ENCODE results near the gene SARS2. TPM values are rescaled to one million over a fixed set of nuclear protein-coding genes. Genes with fewer than 3 reads are reported as not detected.

SARS2 gene
- total RNA-seq, 2 experiments from 2014 or later = 33.4 to 37.9 TPM

- no peaks in the 10 kb centered on the region for H3K27me3 Mint-ChIP-seq
- H3K4me1 Mint-ChIP-seq = no peaks in the 10 kb centered on the region
These were observed 9.8 kb downstream of the SARS2 start for GRCh38 chr19:38920602-38921419.

GRCh38 chr19:38919837-38920601 lies 10.5 kb downstream of the SARS2 start:
- ChIA-PET POLR2A (no interaction called here), CTCF (interaction anchor here (1.7 kb wide), 1 partner anchor 10 kb away, joined by 7 read pairs; the partner anchor contains the start of genes MRPS12 and SARS2)
- H3K27me3 Mint-ChIP-seq = no peaks in the 10 kb centered on the region
- DNase-seq = no peak
- no peaks in the 10 kb centered on the region for H3K9me3 Mint-ChIP-seq
- no peaks in the 10 kb centered on the region for H3K4me1 Mint-ChIP-seq
- no peak overlapping the region for H3K27ac Mint-ChIP-seq
- peaks cover 14% of the 10 kb centered on the region for H3K36me3 Mint-ChIP-seq (ENCODE audit: low read depth)
- no peak overlapping the region for H3K4me3 Mint-ChIP-seq

More at GRCh38 chr19:38920602-38921419, 9.8 kb downstream of the SARS2 start:
- no peak for DNase-seq
- ChIA-PET POLR2A (no interaction called here), CTCF (interaction anchor here (1.0 to 1.7 kb wide), 3 partner anchors 10 to 11 kb away, joined by 3 to 7 read pairs (median 5); partner anchors contain the start of genes MRPS12 and SARS2)
- Mint-ChIP-seq H3K9me3 (no peaks in the 10 kb centered on the region), H3K27ac (no peak overlapping the region), H3K36me3 (ENCODE audit: low read depth) (peaks cover 17% of the 10 kb centered on the region), H3K4me3 (no peak overlapping the region)

GRCh38 chr19:38918526-38918925 lies 12.0 kb downstream of the SARS2 start:
- no peak for DNase-seq
- peaks cover 2% of the 10 kb centered on the region for H3K4me1 Mint-ChIP-seq
- H3K27ac Mint-ChIP-seq = no peak overlapping the region
- no peak overlapping the region for H3K4me3 Mint-ChIP-seq
- ChIA-PET CTCF (interaction anchor here (1.1 to 1.2 kb wide), 2 partner anchors 9 to 35 kb away, joined by 3 read pairs; no protein-coding TSS in a partner anchor), POLR2A (no interaction called here)
- H3K27me3 Mint-ChIP-seq = no peaks in the 10 kb centered on the region
- H3K36me3 Mint-ChIP-seq (ENCODE audit: low read depth) = peaks cover 7% of the 10 kb centered on the region
- H3K9me3 Mint-ChIP-seq = no peaks in the 10 kb centered on the region

- ChIA-PET CTCF (interaction anchor here (1.1 to 1.2 kb wide), 2 partner anchors 9 to 35 kb away, joined by 3 read pairs; no protein-coding TSS in a partner anchor), POLR2A (no interaction called here)
- H3K4me3 Mint-ChIP-seq = no peak overlapping the region
- peaks cover 2% of the 10 kb centered on the region for H3K4me1 Mint-ChIP-seq
- DNase-seq = no peak
- peaks cover 7% of the 10 kb centered on the region for H3K36me3 Mint-ChIP-seq (ENCODE audit: low read depth)
- H3K27ac Mint-ChIP-seq = peak overlapping the region; percentile 44
- no peaks in the 10 kb centered on the region for H3K9me3 Mint-ChIP-seq
- no peaks in the 10 kb centered on the region for H3K27me3 Mint-ChIP-seq
These were observed 12.6 kb downstream of the SARS2 start for GRCh38 chr19:38917921-38918491.

GRCh38 chr19:38917516-38917915 lies 13.0 kb downstream of the SARS2 start:
- ChIA-PET POLR2A (no interaction called here), CTCF (interaction anchor here (0.8 to 1.1 kb wide), 2 partner anchors 10 to 13 kb away, joined by 3 to 4 read pairs; partner anchors contain the start of genes MRPS12 and SARS2)
- Mint-ChIP-seq H3K36me3 (ENCODE audit: low read depth) (peaks cover 7% of the 10 kb centered on the region), H3K27ac (peak overlapping the region; percentile 44), H3K4me1 (peaks cover 2% of the 10 kb centered on the region), H3K27me3 (no peaks in the 10 kb centered on the region), H3K4me3 (no peak overlapping the region), H3K9me3 (no peaks in the 10 kb centered on the region)
- DNase-seq = no peak

GRCh38 chr19:38915329-38916321 lies 14.9 kb downstream of the SARS2 start:
- Mint-ChIP-seq H3K27ac (no peak overlapping the region), H3K9me3 (no peaks in the 10 kb centered on the region), H3K27me3 (no peaks in the 10 kb centered on the region), H3K4me3 (no peak overlapping the region), H3K36me3 (ENCODE audit: low read depth) (peaks cover 6% of the 10 kb centered on the region), H3K4me1 (peaks cover 2% of the 10 kb centered on the region)
- CTCF ChIA-PET = interaction anchor here (0.6 to 1.3 kb wide), 4 partner anchors 9 to 17 kb away, joined by 3 to 6 read pairs (median 4); no protein-coding TSS in a partner anchor
- POLR2A ChIA-PET = no interaction called here
- DNase-seq = no peak

GRCh38 chr19:38913958-38914357 lies 16.6 kb downstream of the SARS2 start:
- Mint-ChIP-seq H3K9me3 (no peaks in the 10 kb centered on the region), H3K27ac (no peak overlapping the region), H3K4me1 (peaks cover 5% of the 10 kb centered on the region), H3K4me3 (no peak overlapping the region), H3K36me3 (ENCODE audit: low read depth) (peaks cover 11% of the 10 kb centered on the region), H3K27me3 (no peaks in the 10 kb centered on the region)
- ChIA-PET POLR2A (interaction anchor here (0.5 kb wide), 1 partner anchor 123 kb away, joined by 3 read pairs; no protein-coding TSS in a partner anchor), CTCF (interaction anchor here (1.1 to 1.3 kb wide), 3 partner anchors 17 to 144 kb away, joined by 3 to 4 read pairs (median 3); partner anchors contain the start of genes MRPS12 and SARS2)
- no peak for DNase-seq

GRCh38 chr19:38912600-38913514 lies 17.7 kb downstream of the SARS2 start:
- CTCF ChIA-PET = interaction anchor here (0.9 to 1.5 kb wide), 3 partner anchors 10 to 21 kb away, joined by 3 to 4 read pairs (median 4); partner anchors contain the start of genes MRPS12 and SARS2

GRCh38 chr19:38911388-38912001 lies 19.1 kb downstream of the SARS2 start:
- Mint-ChIP-seq H3K4me1 (peaks cover 14% of the 10 kb centered on the region), H3K27me3 (no peaks in the 10 kb centered on the region), H3K27ac (no peak overlapping the region), H3K9me3 (no peaks in the 10 kb centered on the region), H3K36me3 (ENCODE audit: low read depth) (peaks cover 32% of the 10 kb centered on the region), H3K4me3 (no peak overlapping the region)
- CTCF ChIA-PET = interaction anchor here (1.4 to 1.5 kb wide), 2 partner anchors 9 to 19 kb away, joined by 3 to 6 read pairs; partner anchors contain the start of genes MRPS12 and SARS2
- no peak for DNase-seq
- POLR2A ChIA-PET = no interaction called here

More at GRCh38 chr19:38912600-38913514, 17.7 kb downstream of the SARS2 start:
- Mint-ChIP-seq H3K36me3 (ENCODE audit: low read depth) (peaks cover 19% of the 10 kb centered on the region), H3K4me3 (no peak overlapping the region), H3K27me3 (no peaks in the 10 kb centered on the region), H3K27ac (peak overlapping the region; percentile 15), H3K9me3 (no peaks in the 10 kb centered on the region), H3K4me1 (peaks cover 11% of the 10 kb centered on the region)
- POLR2A ChIA-PET = no interaction called here
- no peak for DNase-seq

GRCh38 chr19:38910488-38910887 lies 20.1 kb downstream of the SARS2 start:
- peak overlapping the region; percentile 62 for H3K27ac Mint-ChIP-seq
- H3K36me3 Mint-ChIP-seq (ENCODE audit: low read depth) = peaks cover 32% of the 10 kb centered on the region
- no peaks in the 10 kb centered on the region for H3K9me3 Mint-ChIP-seq
- H3K27me3 Mint-ChIP-seq = no peaks in the 10 kb centered on the region
- CTCF ChIA-PET = interaction anchor here (0.6 to 1.4 kb wide), 2 partner anchors 20 to 75 kb away, joined by 4 to 6 read pairs; partner anchors contain the start of genes MRPS12 and SARS2
- DNase-seq = no peak
- H3K4me1 Mint-ChIP-seq = peaks cover 14% of the 10 kb centered on the region
- POLR2A ChIA-PET = no interaction called here
- no peak overlapping the region for H3K4me3 Mint-ChIP-seq

All from activated CD4-positive, alpha-beta T cell treated with anti-CD3 and anti-CD28 coated beads, Interleukin-2, amount 10 ng/mL, durations not matched to agents 7 days and 5 days (primary cell).